ENCODE results near the gene RHOH.
"Not testable (repeated sequence)": the region's sequence is repeated elsewhere in the genome, so short reads cannot be mapped to it uniquely, and the experiment has no call there.

The RHOH gene

GRCh38 chr4:40258627-40259026 is 61.8 kb downstream of the RHOH start:
- no peak for DNase-seq (ENCODE audit: low read depth in 3 of 3, low spot score in 1 of 3)

- DNase-seq (ENCODE audit: low read depth in 3 of 3, low spot score in 1 of 3) = no peak
These were observed 64.6 kb downstream of the RHOH start for GRCh38 chr4:40261231-40262076.

- DNase-seq (ENCODE audit: low read depth in 3 of 3, low spot score in 1 of 3) = no peak
These were observed 65.3 kb downstream of the RHOH start for GRCh38 chr4:40262077-40262528.

GRCh38 chr4:40262861-40263260 is 66.0 kb downstream of the RHOH start:
- DNase-seq (ENCODE audit: low read depth in 3 of 3, low spot score in 1 of 3) = no peak

- no peak for DNase-seq (ENCODE audit: low read depth in 3 of 3, low spot score in 1 of 3)
These were observed 67.7 kb downstream of the RHOH start for GRCh38 chr4:40264497-40264896.

- no peak for DNase-seq (ENCODE audit: low read depth in 3 of 3, low spot score in 1 of 3)
These were observed 68.4 kb downstream of the RHOH start for GRCh38 chr4:40264995-40265909.

- DNase-seq (ENCODE audit: low read depth in 3 of 3, low spot score in 1 of 3) = no peak
These were observed 69.1 kb downstream of the RHOH start for GRCh38 chr4:40265910-40266274.

- DNase-seq (ENCODE audit: low read depth in 3 of 3, low spot score in 1 of 3) = no peak
These were observed 72.3 kb downstream of the RHOH start for GRCh38 chr4:40269133-40269532.

GRCh38 chr4:40270609-40271008 is 73.8 kb downstream of the RHOH start:
- no peak for DNase-seq (ENCODE audit: low read depth in 3 of 3, low spot score in 1 of 3)

GRCh38 chr4:40275065-40275730 is 78.4 kb downstream of the RHOH start:
- no peak for DNase-seq (ENCODE audit: low read depth in 3 of 3, low spot score in 1 of 3)

- DNase-seq (ENCODE audit: low read depth in 3 of 3, low spot score in 1 of 3) = no peak
These were observed 79.7 kb downstream of the RHOH start for GRCh38 chr4:40276546-40276945.

GRCh38 chr4:40280586-40280985 is 83.8 kb downstream of the RHOH start:
- no peak for DNase-seq (ENCODE audit: low read depth in 3 of 3, low spot score in 1 of 3)

GRCh38 chr4:40281099-40281498 is 84.3 kb downstream of the RHOH start:
- DNase-seq (ENCODE audit: low read depth in 3 of 3, low spot score in 1 of 3) = no peak

- no peak for DNase-seq (ENCODE audit: low read depth in 3 of 3, low spot score in 1 of 3)
These were observed 85.1 kb downstream of the RHOH start for GRCh38 chr4:40281913-40282312.

GRCh38 chr4:40282857-40283256 is 86.0 kb downstream of the RHOH start:
- DNase-seq (ENCODE audit: low read depth in 3 of 3, low spot score in 1 of 3) = not testable (repeated sequence)

- no peak for DNase-seq (ENCODE audit: low read depth in 3 of 3, low spot score in 1 of 3)
These were observed 86.6 kb downstream of the RHOH start for GRCh38 chr4:40283413-40283812.

- peak; percentile 45 to 70 (median 67) for DNase-seq (ENCODE audit: low read depth in 3 of 3, low spot score in 1 of 3)
These were observed 87.1 kb downstream of the RHOH start for GRCh38 chr4:40283968-40284367.

- DNase-seq (ENCODE audit: low read depth in 3 of 3, low spot score in 1 of 3) = no peak
These were observed 88.9 kb downstream of the RHOH start for GRCh38 chr4:40285692-40286091.

GRCh38 chr4:40288566-40288965 is 91.7 kb downstream of the RHOH start:
- DNase-seq (ENCODE audit: low read depth in 3 of 3, low spot score in 1 of 3) = no peak

- no peak for DNase-seq (ENCODE audit: low read depth in 3 of 3, low spot score in 1 of 3)
These were observed 92.7 kb downstream of the RHOH start for GRCh38 chr4:40289366-40290188.

Data from stimulated activated CD4-positive, alpha-beta T cell treated with anti-CD3 and anti-CD28 coated beads, TNF-alpha, amount 100 ng/mL, for 1 hour (primary cell).